BJ (cell line): ENCODE results near the gene HEATR5A. TPM values are rescaled to one million over a fixed set of nuclear protein-coding genes. Genes with fewer than 3 reads are reported as not detected.
"Not testable (repeated sequence)": the region's sequence is repeated elsewhere in the genome, so short reads cannot be mapped to it uniquely, and the experiment has no call there.

Experiments used
- CTCF ChIA-PET: fragments of 350-600 bp; formaldehyde crosslinking; extraction: SDS; loops from one replicate; lab custom pipeline; 2021; ENCODE audit warnings: antibody characterized with exemption, inconsistent platforms; lab: Yijun Ruan, JAX
- POLR2A ChIA-PET: fragments of 300-600 bp; sonication (Branson Sonifier 250); formaldehyde crosslinking; extraction: SDS; loops from one replicate; lab custom pipeline; 2021; ENCODE audit warnings: antibody characterized with exemption; lab: Charles Lee
- DNase-seq: peaks from one replicate; pipeline ENCODE4 v3.0.0-alpha.2; 2011; ENCODE audit warnings: low read depth
- H3K27me3 ChIP-seq: 2 replicates; pipeline ENCODE4 v1.6.0; 2011; ENCODE audit warnings: low read length; ENCODE audit not compliant: control insufficient read depth, insufficient read depth
- H3K36me3 ChIP-seq: 2 replicates; pipeline ENCODE4 v1.5.1; 2011; ENCODE audit warnings: low read length; ENCODE audit not compliant: control insufficient read depth, insufficient read depth
- H3K4me3 ChIP-seq: 2 replicates; pipeline ENCODE4 v1.5.1; 2011; ENCODE audit warnings: low read depth, mild to moderate bottlenecking, control low read depth, low read length
- CTCF ChIP-seq: IDR thresholded peaks from 2 replicates; pipeline ENCODE4 v1.5.1; 2011; ENCODE audit warnings: low read depth, mild to moderate bottlenecking, control low read depth, inconsistent platforms, low read length, moderate library complexity; ENCODE audit not compliant: insufficient read depth
- polyA plus RNA-seq: library from polyadenylated mRNA; depleted of rRNA; stranded (reverse); fragments of >200 nt; gene quantifications from 2 replicates; pipeline ENCODE4 v1.2.3, GENCODE V29; 2011; rRNA removed
- small RNA-seq: library from RNA; depleted of rRNA; stranded (forward); fragments of <200 nt; gene quantifications from one replicate; pipeline ENCODE3, GENCODE V24; 2012; ENCODE audit warnings: low replicate concordance, low read depth; ENCODE audit not compliant: insufficient read length

Gene HEATR5A
- polyA plus RNA-seq, 1 experiment = 34.3 TPM

- Histone ChIP-seq H3K36me3 (no peaks in the 10 kb centered on the region), H3K27me3 (no peaks in the 10 kb centered on the region), H3K4me3 (no peak overlapping the region)
- TF ChIP-seq CTCF = no peak
- ChIA-PET CTCF (no interaction called here), POLR2A (no interaction called here)
- DNase-seq = no peak
Observed at GRCh38 chr14:31243860-31244259, 176.5 kb downstream of the HEATR5A start.

- CTCF ChIA-PET = interaction anchor here (1.2 kb wide), 1 partner anchor 14 kb away, joined by 4 read pairs; no protein-coding TSS in a partner anchor
- H3K4me3 ChIP-seq, H3K27me3 ChIP-seq, H3K36me3 ChIP-seq, POLR2A ChIA-PET, DNase-seq: not testable (repeated sequence)
Observed at GRCh38 chr14:31242161-31242940, 178.0 kb downstream of the HEATR5A start.

Small RNA genes within 50 kb of the gene (small RNA-seq; reads per million reads assigned to genes)
- gene RF00019 = not detected

Other genes with a start within 250 kb of the HEATR5A start
- 70.5 and 95.7 TPM in 2 replicates for gene HECTD1, start 212.8 kb downstream of the HEATR5A start, polyA plus RNA-seq
- 16.4 and 20.3 TPM in 2 replicates for gene DTD2, start 37.0 kb upstream of the HEATR5A start, polyA plus RNA-seq
- gene GPR33, start 67.5 kb upstream of the HEATR5A start, polyA plus RNA-seq = not detected in 2 replicates
- 3.3 and 6.6 TPM in 2 replicates for gene NUBPL, start 140.9 kb upstream of the HEATR5A start, polyA plus RNA-seq